Fibroblast of skin of left quadriceps (primary cell): ENCODE measurements around the gene GRM4.

Experiments used
- DNase-seq, 2 experiments: peaks; one replicate each; pipeline ENCODE4 v3.0.0-alpha.2; 2013; ENCODE audit warnings: low read depth in 2 of 2

GRM4 gene

DNA sequence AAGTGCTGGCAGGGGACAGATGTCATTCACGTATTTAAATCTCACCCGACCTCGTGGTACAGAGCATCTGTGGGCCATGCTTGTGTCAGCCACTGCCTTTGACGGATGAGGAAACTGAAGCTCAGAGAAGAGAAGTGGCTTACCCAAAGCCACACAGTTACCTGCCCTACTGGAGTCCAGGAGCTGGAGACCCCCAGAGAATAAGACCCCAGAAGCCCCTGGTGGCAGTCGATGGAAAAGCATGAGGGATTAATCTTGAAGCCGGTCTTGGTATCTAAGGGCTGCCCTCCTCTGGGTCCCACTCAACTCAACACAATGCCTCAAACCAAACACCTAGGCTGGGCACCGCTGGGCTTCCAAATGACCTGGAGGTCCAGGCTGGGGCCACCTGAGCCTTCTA lies 83.1 kb downstream of the GRM4 start:
- no peak for DNase-seq

DNA sequence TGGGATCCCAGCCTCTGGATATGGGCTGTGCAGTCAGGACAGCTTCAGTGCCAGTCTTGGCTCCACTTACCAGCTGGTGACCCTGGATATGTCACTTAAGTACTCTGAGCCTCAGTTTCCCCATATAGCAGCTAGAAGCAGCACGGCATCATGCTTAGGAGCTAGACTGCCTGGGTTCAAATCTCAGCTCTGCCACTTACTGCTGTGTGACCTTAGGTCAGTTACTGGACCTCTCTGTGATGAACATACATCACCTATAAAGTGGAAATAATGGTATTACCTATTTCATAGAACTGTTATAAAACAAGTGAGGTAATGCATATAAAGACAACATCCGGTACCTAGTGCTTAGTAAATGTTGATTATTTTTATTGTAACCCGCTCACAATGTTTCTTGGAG lies 83.7 kb downstream of the GRM4 start:
- no peak for DNase-seq

DNA sequence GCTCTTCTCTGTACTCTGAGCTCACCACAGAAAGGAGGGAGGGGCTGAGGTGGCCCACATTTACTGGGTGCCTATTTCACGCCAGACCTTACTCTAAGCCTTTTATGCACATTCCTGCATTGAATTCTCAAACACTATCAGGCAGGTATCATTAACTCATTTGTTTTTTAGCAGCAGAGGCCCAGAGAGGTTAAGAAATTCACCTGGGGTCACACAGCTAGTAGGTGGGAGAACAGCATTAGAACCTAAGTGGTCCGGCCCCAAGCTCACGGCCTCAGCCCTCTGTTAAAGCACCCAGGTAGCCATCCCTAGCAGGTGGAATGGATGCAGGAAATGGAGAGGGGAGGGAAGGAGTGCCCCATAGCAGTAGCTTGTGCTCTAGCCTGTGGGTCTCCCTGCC lies 84.5 kb downstream of the GRM4 start:
- DNase-seq = no peak

DNA sequence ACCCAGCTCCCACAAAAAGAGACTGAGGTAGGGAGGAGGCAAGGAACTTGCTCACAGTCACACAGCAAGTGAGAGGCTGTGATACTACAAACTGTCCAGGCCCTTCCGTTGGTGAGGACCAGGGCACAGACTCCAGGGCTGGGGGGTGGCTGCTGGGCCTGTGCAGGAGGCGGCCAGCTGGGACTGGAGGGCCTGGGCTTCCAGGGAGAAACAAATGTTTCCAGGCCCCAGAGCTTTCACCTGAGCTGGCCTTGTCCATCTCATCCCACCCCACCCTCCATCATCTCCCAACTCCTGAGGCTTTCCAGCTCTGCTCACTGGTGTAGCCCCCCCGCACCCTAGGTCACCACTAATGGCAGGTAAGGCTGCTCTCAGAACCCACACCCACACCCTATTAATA lies 86.0 kb downstream of the GRM4 start:
- DNase-seq = no peak

DNA sequence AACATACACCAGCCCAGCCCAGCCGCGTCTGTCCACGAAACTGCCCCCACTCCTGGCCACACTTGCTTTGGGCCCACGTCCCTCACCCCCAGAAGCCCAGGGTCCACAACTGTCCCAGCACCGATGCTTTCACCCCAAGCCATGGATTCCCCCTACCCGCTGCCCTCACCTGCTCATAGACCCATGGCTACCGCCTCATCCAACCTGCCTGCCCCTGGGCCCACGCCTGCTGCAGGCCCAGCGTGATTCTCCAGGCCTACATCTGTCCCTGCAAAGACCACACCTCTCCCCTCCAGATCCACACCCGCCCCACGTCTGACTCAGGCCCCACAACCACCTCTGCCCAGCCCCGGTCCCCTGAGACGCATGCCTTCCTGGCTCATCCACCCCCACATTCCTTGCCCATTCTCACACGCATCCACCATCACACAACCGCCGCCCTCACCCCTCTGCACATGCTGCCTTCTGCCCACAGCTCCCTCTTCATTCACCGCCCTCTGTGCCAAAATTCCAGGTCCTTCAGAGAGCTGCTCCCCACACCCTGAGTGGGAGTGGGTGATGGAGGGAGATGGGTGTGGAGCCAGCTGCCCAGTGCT lies 86.7 kb downstream of the GRM4 start:
- peak; percentile 6 to 13 for DNase-seq

DNA sequence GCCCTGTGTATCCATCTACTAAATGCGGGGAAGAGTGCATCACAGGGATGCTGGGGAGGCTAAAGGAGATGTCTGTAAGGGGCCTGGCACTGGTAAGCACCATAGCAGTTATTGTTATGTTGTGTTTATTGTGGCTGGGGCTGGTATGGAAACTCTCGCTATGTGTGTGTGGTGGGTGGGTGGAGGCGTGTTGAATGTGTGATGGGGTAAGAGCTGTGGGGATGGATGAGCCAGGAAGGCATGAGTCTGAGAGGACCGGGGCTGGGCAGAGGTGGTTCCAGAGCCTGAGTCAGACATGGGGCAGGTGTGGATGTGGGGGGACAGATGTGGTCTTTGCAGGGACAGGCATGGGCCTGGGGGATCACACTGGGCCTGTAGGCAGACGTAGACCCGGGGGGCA lies 88.1 kb downstream of the GRM4 start:
- no peak for DNase-seq

DNA sequence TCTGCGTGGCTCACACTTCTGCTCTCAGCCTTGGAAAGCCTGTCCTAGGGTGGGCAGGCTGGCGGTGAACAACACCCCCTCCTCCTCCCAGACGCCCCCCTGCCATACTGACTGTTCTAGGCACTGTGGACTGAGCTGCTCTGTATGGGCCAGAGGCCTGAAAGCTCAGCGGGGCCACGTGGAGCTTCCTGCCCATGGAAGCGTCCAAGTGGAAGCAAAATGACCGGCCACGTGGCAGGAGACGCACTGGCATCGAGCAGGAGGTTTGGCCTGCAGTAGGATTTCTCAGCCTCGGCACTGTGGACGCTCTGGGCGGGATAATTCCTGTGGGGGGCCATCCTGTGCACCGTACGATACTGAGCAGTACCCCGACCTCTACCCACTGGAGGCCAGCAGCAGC lies 88.7 kb downstream of the GRM4 start:
- no peak for DNase-seq

DNA sequence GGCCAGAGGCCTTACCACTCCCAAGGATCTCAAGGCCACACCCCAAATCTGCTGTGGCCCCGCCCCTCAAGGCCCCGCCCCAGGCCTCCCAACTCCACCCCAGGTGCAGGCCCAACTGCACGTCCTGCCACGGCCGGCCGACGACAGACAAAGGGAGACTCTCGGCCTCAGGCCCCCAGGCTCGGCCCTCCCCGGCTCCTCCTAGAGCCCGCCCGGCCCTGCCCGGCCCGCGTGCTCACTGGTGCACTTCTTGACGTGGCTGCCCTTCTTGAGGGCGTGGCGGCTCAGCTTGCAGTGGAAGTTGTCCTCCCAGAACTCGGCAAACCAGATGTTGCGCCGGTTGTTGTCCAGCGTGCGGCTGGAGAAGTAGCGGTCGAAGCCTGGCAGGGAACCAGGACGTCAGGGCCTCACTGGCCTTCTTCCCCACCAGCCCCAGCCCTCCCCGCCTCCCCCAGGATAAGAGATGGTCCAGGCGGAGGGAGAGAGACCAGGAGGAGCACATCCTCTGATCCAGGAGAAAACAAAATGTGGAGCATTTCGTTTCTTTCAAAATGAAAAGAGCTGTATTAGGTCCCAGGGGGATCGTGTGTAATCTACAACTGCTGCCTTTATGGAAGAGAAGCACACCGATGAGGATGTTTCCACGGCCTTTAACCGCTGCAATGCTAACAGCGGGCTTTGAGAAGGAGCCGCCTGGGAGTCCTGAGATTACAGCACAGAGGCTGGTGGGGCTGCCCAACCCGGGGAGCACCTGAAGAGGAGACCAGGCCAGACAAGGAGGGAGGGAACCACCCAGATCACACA lies 89.4 kb downstream of the GRM4 start:
- peak; percentile 12 to 18 for DNase-seq

DNA sequence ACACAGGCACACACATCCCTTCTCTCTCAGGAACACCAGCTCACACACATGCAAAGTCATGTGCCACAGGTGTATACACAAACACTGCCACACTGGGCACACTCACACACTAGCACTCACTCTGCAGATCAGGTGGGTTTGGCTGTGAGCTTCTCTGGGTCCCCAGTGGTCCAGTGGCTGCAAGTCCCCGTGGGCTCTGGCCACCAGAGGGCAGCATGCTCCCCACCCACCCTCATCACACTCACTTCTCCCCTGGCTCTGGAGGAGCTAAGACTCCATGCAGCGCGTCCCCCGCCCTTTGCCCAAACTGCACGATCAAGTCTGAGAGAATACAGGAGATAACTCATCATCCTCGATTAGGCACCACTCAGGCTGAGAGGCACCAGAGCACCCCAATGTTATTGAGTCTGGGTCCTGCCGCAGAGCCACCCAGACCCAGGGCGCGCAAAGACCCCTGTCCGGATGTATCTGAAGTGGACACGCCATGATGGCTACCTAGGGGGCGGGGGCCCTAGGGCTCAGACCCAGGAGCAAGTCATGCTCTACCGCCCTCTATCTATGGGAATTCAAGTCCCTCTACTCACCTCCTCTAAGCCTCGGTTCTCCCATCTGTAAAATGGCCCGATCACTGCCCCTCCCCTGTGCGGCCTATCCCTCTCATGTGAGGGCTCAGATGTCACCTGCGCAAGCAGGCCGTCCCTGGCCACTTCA lies 90.5 kb downstream of the GRM4 start:
- DNase-seq = peak; percentile 17 to 22

DNA sequence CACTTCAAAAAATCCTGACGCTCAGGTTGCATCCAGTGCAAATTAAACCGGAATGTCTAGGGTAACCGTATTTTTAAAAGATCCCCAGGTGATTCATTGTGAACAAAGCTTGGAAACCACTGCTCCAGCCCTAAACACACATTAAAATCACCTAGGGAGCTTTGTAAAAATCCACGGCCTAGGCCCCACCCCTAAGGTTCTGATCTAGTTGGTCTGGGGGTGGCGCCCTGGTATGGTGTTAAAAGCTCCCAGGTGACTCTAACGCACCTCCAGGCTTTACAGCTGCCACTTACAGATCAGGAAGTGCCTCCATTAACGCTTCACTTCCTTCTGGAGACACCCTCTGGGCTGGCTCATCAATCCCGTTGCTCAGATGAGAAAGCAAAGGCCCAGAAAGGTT lies 92.2 kb downstream of the GRM4 start:
- DNase-seq = no peak

DNA sequence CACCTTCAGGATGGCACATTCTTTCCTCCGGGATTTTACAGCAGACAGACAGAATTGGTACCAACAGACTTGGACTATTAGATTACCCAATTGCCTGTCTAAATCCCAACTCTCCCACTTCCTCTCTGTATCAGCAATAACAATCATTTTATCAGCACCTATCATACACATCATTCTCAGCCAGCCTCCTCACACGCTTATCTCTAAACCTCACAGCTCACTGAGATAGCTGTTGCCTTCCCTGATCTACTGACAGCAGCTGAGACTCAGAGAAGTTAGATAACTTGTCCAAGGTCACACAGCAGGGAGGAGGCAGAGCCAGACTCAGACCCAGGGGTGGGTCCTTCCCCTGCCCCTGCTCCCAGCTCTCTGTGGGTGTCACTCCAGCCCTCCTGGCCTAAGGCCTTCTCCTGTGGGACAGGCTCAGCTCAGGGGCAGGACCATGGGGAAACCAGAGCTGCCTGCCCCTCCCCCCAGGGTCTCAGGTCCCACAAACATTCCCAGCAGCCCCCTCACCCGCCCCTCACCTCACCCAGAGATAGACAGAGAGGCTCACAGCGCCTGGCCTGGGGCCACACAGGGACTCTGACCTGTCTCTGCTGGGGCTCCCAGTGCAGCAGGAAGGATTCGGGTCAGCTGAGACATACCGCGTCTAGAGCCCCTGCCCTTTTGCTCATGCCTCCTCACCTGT lies 92.8 kb downstream of the GRM4 start:
- DNase-seq = no peak

DNA sequence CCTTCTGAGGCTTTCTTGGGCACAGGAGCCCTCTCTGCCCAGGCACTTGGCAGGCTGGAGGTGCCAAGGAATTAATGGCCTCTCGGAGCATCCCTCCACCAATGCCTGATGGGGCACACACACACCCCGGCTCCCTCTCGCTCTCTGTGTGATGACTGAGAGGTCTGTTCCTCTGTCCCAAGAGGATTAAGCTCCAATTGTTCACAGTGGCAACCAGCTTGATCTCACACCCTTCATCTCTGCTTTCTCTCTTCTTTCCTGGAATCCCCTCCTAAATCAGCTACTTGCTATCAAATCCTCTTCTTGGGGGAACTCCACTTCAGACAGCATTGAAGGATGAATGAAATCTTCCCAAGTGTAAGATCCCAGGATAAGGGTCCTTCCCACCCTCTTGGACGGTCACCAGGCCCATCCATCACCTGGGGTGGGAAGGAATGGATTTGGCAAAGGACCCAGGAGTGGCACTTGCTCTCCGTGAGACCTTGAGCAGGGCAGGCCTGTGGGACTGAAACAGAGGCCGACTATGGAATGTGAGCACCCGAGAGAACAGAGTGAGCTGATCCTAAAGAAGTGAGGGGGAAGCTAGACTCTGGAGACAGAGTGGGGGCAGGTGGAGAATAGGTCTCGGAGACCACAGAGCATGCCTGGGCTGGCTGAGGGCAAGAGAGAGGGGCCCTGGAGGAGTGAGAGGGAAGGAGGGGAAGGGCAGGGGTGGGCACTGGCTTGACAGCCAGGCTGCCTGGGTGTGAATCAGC lies 93.6 kb downstream of the GRM4 start:
- DNase-seq = no peak

DNA sequence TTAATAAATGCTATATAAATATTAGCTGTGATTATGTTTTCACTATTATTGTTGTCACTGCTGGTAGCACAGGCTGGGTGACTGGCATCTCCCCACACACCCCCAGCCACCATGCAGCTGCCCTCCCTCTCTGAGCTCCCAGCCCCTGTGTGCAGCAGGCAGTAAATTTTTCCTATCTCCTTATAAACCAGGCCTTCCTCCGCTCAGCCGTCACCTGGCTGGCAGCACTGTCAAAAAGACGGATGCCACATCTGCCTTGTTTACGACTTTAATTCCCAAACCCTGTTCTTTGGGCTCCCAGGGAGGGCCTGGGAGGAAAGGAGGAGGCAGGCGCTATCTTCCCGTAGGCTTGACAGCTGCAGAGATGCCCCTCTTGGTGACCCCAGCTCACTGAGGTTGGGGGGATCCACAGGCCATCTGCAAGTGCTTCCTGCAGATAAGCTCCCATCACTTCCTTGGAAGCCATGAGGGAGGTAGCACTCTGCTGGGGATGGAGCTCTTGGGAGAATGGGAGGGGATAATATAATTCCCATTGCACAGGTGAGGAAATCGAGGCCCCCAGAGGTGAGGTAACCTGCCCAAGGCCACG lies 94.5 kb downstream of the GRM4 start:
- DNase-seq = no peak

DNA sequence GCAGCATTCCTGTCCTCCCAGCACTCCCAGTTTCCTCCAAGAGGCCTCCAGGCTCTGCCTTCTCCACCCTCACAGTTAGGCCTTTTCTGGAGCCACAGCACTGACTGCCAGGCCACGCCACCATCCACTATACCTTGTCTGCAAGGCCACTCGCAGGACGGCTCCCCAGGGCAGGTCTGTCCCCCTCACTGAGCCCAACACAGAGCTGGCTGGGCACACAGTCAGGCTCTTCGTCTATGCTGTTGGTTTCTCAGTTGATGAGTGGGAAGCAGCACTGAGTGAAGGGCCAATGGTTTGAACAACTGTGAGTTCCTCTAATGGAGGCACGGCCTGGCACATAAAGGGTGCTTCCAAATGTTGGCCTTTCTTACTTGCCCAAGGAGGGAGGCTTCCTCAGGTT lies 95.2 kb downstream of the GRM4 start:
- no peak for DNase-seq

DNA sequence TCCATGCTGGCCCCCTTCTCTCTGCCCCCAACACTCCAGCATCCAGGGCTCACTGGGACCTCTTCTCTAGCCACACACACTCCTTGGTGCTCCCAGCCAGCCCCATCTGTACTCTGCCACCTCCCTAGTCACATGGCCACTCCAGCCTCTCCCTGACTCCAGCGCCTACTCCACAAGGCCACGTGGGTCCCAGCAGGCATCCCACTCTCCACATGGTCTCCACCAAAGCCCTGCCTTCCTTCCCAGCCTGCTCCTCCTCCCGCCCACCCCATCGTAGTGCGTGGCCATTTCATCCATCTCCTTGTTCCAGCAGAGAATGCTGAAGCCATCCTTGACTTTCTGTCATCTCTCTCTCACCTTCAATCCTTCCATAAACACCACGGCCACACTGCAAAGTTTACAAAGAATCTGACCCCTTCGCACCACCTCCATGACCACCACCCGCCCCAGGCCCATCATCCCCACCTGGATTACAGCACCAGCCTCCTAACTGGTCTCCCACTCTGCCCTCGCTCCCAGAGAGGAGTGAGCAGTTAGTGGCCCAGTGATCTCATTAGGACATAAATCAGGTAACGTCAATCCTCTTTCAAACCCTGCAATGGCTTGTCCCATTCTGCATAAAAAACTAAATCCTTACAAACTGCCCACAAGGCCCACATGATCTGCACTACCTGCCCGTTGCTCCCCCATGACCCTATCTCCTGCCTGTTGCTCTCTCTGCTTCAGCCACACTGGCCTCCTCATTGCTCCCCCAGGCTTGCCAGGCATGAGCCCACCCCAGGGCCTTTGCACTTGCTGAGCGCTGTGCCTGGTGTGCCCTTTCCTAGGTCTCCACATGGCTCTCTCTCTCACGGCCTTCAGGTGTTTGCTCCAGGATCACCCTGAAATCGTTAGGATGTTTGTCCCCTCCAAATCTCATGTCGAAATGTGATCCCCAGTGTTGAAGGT lies 96.2 kb downstream of the GRM4 start:
- DNase-seq = no peak

DNA sequence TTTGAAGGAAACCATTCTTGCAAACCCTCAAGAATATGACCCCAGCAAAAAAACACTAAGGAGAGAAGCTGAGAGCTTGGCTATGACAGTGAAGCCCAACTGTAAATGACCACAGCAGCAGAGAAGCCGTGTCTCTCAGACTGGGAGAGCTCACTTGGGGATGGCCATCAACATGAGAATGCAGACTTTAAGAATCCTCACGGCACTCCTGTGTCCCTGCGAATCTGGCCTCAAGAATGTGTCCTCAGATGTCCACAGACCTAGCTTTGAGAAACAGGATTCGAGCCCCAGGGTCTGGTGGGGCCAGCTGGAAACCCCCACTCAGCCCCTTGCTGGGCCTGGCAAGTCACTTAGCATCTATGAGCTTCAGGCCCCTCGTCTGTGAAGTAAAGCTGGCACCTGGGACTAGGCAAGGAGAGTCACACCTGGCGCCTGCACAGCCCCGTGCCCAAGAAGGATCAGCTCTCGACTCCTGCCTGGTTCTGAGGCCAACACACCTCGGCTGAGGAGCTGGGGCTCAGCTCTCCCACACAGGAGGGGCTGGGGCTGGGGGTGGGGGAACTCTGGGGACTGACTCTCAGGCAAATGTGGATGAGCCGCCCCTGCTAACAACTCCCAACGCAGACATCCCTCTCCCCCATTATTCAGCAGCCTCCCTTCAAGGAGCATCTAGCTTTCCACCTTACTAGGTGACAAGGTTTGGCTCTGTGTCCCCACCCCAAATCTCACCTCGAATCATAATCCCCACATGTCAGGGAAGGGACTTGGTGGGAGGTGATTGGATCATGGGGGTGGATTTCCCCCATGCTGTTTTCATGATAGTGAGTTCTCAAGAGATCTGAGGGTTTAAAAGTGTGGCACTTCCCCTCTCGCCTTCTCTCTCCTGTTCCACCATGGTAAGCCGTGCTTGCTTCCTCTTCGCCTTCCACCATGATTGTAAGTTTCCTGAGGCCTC lies 97.7 kb downstream of the GRM4 start:
- DNase-seq = no peak

DNA sequence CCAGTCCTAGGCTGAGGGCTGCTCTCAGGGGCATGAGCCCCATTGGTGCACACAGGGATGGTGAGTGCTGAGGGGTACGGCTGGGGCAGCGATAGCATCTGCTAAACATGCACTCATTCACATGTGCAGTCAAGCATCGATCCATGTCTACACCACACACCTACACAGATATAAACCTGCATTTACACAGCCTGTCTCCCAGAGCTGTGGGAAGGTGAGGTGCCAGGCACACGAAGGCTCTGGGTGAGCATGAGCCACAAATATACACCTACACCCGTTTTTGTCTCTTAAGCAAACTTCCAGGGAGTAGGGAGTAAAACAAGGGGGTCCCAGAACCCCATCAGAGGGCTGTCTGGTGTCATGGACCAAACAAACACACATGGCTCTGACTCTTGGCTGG lies 99.3 kb downstream of the GRM4 start:
- DNase-seq = no peak

DNA sequence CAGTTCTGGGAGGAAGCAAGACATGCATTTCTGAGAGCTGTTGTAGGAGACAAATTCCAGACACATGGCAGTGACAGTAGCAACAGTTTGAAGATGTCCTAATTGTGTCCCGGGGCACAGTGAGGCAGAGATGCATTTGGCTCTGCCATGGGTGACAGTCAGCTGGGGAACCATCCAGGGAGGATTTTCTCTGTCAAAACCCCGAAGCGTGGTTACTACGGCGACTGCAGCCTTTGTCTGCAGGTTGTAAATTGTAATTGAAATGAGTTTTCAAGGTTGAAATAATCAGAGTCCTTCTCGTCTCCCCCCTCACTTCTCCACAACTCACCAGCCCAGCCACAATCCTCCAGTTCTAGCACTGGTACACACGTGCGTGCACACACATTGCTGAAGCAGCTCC lies 100.1 kb downstream of the GRM4 start:
- no peak for DNase-seq
